ENCODE measurements around the gene ANXA6.

GRCh38 chr5:151157426-151158286 lies at the start of gene ANXA6:
- TF ChIP-seq POLR2A (IDR thresholded peaks at IDR 0.05; ENCODE audit: low read length) (no peak), GATA1 (IDR thresholded peaks at IDR 0.05; ENCODE audit: low read depth, low read length) (no peak)
